HCT116 (cell line): ENCODE measurements around the gene DDR2. TPM values are rescaled to one million over a fixed set of nuclear protein-coding genes. Genes with fewer than 3 reads are reported as not detected.

Experiments
- ATAC-seq: fragments of 200-7000 bp; cut with Tn5 transposase; 2 replicates; pipeline ENCODE4 v1.9.1; 2020; ENCODE audit warnings: mild to moderate bottlenecking, moderate library complexity
- BruUV-seq: library from RNA; stranded (reverse); fragments of 400-500 nt; replicated peaks from 2 replicates; lab custom pipeline; 2021; lab: Mats Ljungman, UMichigan
- CTCF ChIA-PET: fragments of 300-600 bp; sonication (Branson Sonifier 250); formaldehyde crosslinking; loops from one replicate; lab custom pipeline; 2021; ENCODE audit warnings: antibody characterized with exemption; lab: Charles Lee
- POLR2A ChIA-PET: fragments of 300-600, 350-600 bp; sonication (Branson Sonifier 250); formaldehyde crosslinking; loops from one replicate; lab custom pipeline; 2021; ENCODE audit warnings: antibody characterized with exemption; lab: Charles Lee
- RAD21 ChIA-PET, 2 experiments: fragments of 300-600 bp; sonication (Branson Sonifier 250); formaldehyde crosslinking; loops; one replicate each; lab custom pipeline; 2023; ENCODE audit warnings: low total read pairs in 2 of 2; ENCODE audit not compliant: uncharacterized antibody in 2 of 2, unreplicated experiment in 2 of 2, low non-redundant PET in 1 of 2; lab: Charles Lee
- DNase-seq: peaks from one replicate; pipeline ENCODE4 v3.0.0-alpha.2; 2010; ENCODE audit warnings: low read depth, low spot score
- H2AFZ ChIP-seq: fragments of 200-600 bp; shearing (Covaris generic), sonication (generic); 2 replicates; pipeline ENCODE4 v1.6.1; 2017; ENCODE audit warnings: low read depth, mixed run types, mixed read lengths, antibody characterized with exemption, low read length; ENCODE audit not compliant: poor library complexity, severe bottlenecking
- H3K27ac ChIP-seq: 2 replicates; pipeline ENCODE4 v1.5.1; 2012; ENCODE audit warnings: low read depth, low read length
- H3K27me3 ChIP-seq: fragments of 200-600 bp; sonication (generic); 2 replicates; pipeline ENCODE4 v1.6.1; 2016; ENCODE audit warnings: mixed run types, low read length, mixed read lengths; ENCODE audit not compliant: insufficient read depth
- H3K36me3 ChIP-seq, 2 experiments: fragments of 200-500 bp in 1 of 2; fragments of 200-600 bp in 1 of 2; sonication (Bioruptor generic) in 1 of 2; sonication (generic) in 1 of 2; 2 replicates each; pipeline versions ENCODE4 v1.5.1 to v1.6.1; 2014 to 2016; ENCODE audit warnings: low read length in 2 of 2, inconsistent platforms in 1 of 2, mixed read lengths in 1 of 2, mixed run types in 1 of 2; ENCODE audit not compliant: insufficient read depth in 2 of 2, control insufficient read depth in 1 of 2
- H3K4me1 ChIP-seq, 2 experiments: fragments of 200-600 bp in 1 of 2; sonication (generic) in 1 of 2; 2 replicates each; pipeline versions ENCODE4 v1.5.1 to v1.6.1; 2012 to 2017; ENCODE audit warnings: low read length in 2 of 2, inconsistent platforms in 1 of 2, mild to moderate bottlenecking in 1 of 2, mixed read lengths in 1 of 2, mixed run types in 1 of 2, moderate library complexity in 1 of 2; ENCODE audit not compliant: insufficient read depth in 2 of 2, control insufficient read depth in 1 of 2
- H3K4me2 ChIP-seq: fragments of 200-600 bp; sonication (generic); 2 replicates; pipeline ENCODE4 v1.6.1; 2017; ENCODE audit warnings: mixed run types, low read length, mixed read lengths
- H3K4me3 ChIP-seq, 2 experiments: fragments of 200-600 bp in 1 of 2; sonication (generic) in 1 of 2; replicated peaks in 1 of 2; 2 replicates each; pipeline ENCODE4 v1.5.1; 2011 to 2016; ENCODE audit warnings: low read length in 2 of 2, control low read depth in 1 of 2, low read depth in 1 of 2, mild to moderate bottlenecking in 1 of 2, mixed read lengths in 1 of 2, mixed run types in 1 of 2
- H3K79me2 ChIP-seq: fragments of 200-600 bp; sonication (generic); 2 replicates; pipeline ENCODE4 v1.6.1; 2017; ENCODE audit warnings: mild to moderate bottlenecking, mixed run types, low read length, moderate library complexity, mixed read lengths; ENCODE audit not compliant: insufficient read depth
- H3K9ac ChIP-seq: fragments of 200-600 bp; sonication (generic); 2 replicates; pipeline ENCODE4 v1.6.1; 2016; ENCODE audit warnings: low read length, mixed read lengths
- H3K9me2 ChIP-seq: fragments of 200-600 bp; sonication (generic), shearing (Covaris generic); 2 replicates; pipeline ENCODE4 v1.6.1; 2017; ENCODE audit warnings: mixed run types, mild to moderate bottlenecking, moderate library complexity; ENCODE audit not compliant: insufficient read depth
- H3K9me3 ChIP-seq, 2 experiments: fragments of 200-500 bp in 1 of 2; fragments of 200-600 bp in 1 of 2; sonication (Bioruptor generic) in 1 of 2; sonication (generic) in 1 of 2; 2 replicates each; pipeline ENCODE4 v1.6.1; 2014 to 2017; ENCODE audit warnings: low read length in 2 of 2, mixed read lengths in 2 of 2, inconsistent platforms in 1 of 2, low read depth in 1 of 2, mild to moderate bottlenecking in 1 of 2, mixed run types in 1 of 2, moderate library complexity in 1 of 2; ENCODE audit not compliant: control insufficient read depth in 1 of 2, insufficient read depth in 1 of 2
- H4K20me1 ChIP-seq: fragments of 200-600 bp; sonication (generic), shearing (Covaris generic); 2 replicates; pipeline ENCODE4 v1.6.1; 2017; ENCODE audit warnings: mixed run types, mild to moderate bottlenecking, moderate library complexity; ENCODE audit not compliant: insufficient read depth
- CBX3 ChIP-seq: IDR thresholded peaks from 2 replicates; pipeline ENCODE4 v1.6.1; 2012; ENCODE audit warnings: low read depth
- CEBPB ChIP-seq: IDR thresholded peaks from 2 replicates; pipeline ENCODE4 v1.6.1; 2012; ENCODE audit warnings: low read depth
- EZH2 ChIP-seq: fragments of 200-600 bp; sonication (generic); IDR thresholded peaks from 2 replicates; pipeline ENCODE4 v1.6.1; 2017; ENCODE audit warnings: antibody characterized with exemption, mixed run types
- EZH2phosphoT487 ChIP-seq: fragments of 200-600 bp; IDR thresholded peaks from 2 replicates; pipeline ENCODE4 v1.6.1; 2018; ENCODE audit warnings: antibody characterized with exemption, borderline replicate concordance
- JUND ChIP-seq: IDR thresholded peaks from 2 replicates; pipeline ENCODE4 v1.6.1; 2012
- POLR2A ChIP-seq: IDR thresholded peaks from 2 replicates; pipeline ENCODE4 v1.7.0; 2011; ENCODE audit warnings: borderline replicate concordance; ENCODE audit not compliant: insufficient read depth, insufficient read length; ENCODE audit errors: extremely low read depth
- POLR2AphosphoS5 ChIP-seq: IDR thresholded peaks from 2 replicates; pipeline ENCODE4 v1.6.1; 2011; ENCODE audit warnings: mild to moderate bottlenecking, low read depth, low read length, moderate library complexity
- RAD21 ChIP-seq: IDR thresholded peaks from 2 replicates; pipeline ENCODE4 v1.6.1; 2012; ENCODE audit warnings: low read depth, mild to moderate bottlenecking
- SIN3A ChIP-seq: IDR thresholded peaks from 2 replicates; pipeline ENCODE4 v1.6.1; 2012; ENCODE audit warnings: low read depth
- SP1 ChIP-seq: IDR thresholded peaks from 2 replicates; pipeline ENCODE4 v1.6.1; 2012; ENCODE audit warnings: low read depth
- SRF ChIP-seq: IDR thresholded peaks from 2 replicates; pipeline ENCODE4 v1.6.1; 2012; ENCODE audit warnings: low read depth
- TCF7L2 ChIP-seq: IDR thresholded peaks from 2 replicates; pipeline ENCODE4 v1.7.0; 2011; ENCODE audit warnings: borderline replicate concordance, inconsistent platforms; ENCODE audit not compliant: insufficient read depth, insufficient read length; ENCODE audit errors: extremely low read depth
- ZFX ChIP-seq: fragments of 450-650 bp; IDR thresholded peaks from 2 replicates; pipeline ENCODE4 v1.6.1; 2017
- ZNF274 ChIP-seq: fragments of 200-500 bp; sonication (Bioruptor generic); IDR thresholded peaks from 2 replicates; pipeline ENCODE4 v1.6.1; 2014; ENCODE audit warnings: mild to moderate bottlenecking, low read depth, low read length, inconsistent platforms
- intact Hi-C: fragments of 100-400 bp; cut with micrococcal nuclease; formaldehyde crosslinking; loops from 2 replicates; pipeline ENCODE4 v1.10.0; 2022
- total RNA-seq: library from RNA; stranded (reverse); gene quantifications from one replicate; pipeline ENCODE4 v1.2.1, GENCODE V29; 2021; ENCODE audit not compliant: unreplicated experiment
- TF ChIP-seq, protein P1 (sequence below): IDR thresholded peaks from 2 replicates; pipeline ENCODE4 v1.6.1; 2011; ENCODE audit warnings: mild to moderate bottlenecking, low read length, moderate library complexity; ENCODE audit not compliant: insufficient replicate concordance; ENCODE audit errors: extremely low read depth
- TF ChIP-seq, protein P2 (sequence below): IDR thresholded peaks from 2 replicates; pipeline ENCODE4 v1.6.1; 2012; ENCODE audit warnings: low read depth
- TF ChIP-seq, protein P3 (sequence below), 3 experiments: fragments of 200-600 bp in 1 of 3; sonication (generic) in 1 of 3; IDR thresholded peaks in 2 of 3; conservative IDR thresholded peaks in 1 of 3; 2 replicates each; pipeline ENCODE4 v1.5.1; 2012 to 2017; ENCODE audit warnings: low read depth in 2 of 3, low read length in 2 of 3, antibody characterized with exemption in 1 of 3, borderline replicate concordance in 1 of 3, control low read depth in 1 of 3, mild to moderate bottlenecking in 1 of 3, mixed read lengths in 1 of 3, mixed run types in 1 of 3, moderate library complexity in 1 of 3; ENCODE audit not compliant: insufficient read depth in 1 of 3

DDR2 gene
- total RNA-seq, 1 experiment from 2014 or later, result 0.84 TPM

DNA sequence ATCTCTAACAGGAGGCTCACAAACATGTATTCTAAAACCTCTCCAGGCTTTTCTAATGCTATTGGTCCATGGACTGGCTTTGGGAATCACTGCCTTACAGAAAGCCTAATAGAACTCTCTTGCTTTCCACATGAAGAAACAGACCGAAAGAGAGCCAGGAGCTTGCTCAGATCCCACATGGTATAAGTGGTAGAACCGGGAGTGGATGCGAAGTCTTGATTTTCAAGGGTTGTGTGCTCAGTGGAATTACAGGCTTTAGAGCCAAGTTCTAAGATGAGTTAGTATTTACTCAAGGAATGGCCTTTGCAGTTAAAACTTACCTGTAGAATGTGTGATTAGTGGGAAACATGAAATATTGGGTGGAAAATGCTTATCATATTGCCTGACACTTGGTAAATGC lies 103.9 kb downstream of the DDR2 start (continued):
- TF ChIP-seq POLR2AphosphoS5 (no peak), SIN3A (no peak), POLR2A (no peak)
- TF ChIP-seq, all 23 proteins: peak for 0

DNA sequence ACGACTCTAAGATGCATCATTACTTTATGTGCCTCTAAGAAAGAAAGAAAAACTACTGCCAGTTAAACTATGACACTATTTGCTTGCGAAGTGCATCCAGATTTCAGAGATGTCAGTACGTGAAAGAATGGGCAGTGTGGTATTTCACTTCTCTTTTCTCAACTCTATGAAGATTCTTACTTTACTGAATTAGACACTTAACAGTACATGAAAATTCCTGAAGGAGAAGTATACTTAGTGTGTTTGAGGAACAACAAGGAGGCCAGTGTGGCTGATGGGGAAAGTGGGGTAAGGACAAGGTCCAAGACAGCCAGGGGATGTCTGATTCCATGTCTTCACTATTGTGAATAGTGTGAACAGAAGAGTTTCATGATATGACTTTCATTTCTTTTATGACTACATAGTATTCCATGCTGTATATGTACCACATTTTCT lies 104.4 kb downstream of the DDR2 start:
- DNase-seq, result no peak
- no peaks in the 10 kb centered on the region for H3K27me3 ChIP-seq
- H3K79me2 ChIP-seq, result no peaks in the 10 kb centered on the region
- H4K20me1 ChIP-seq, result no peaks in the 10 kb centered on the region
- RAD21 ChIA-PET, result no interaction called here
- H3K36me3 ChIP-seq, result no peaks in the 10 kb centered on the region
- H3K9me2 ChIP-seq, result no peaks in the 10 kb centered on the region
- no peak overlapping the region for H3K4me2 ChIP-seq
- POLR2A ChIA-PET, result no interaction called here
- H3K9me3 ChIP-seq, result no peaks in the 10 kb centered on the region
- intact Hi-C loops, result no loop called here
- no peak overlapping the region for H3K9ac ChIP-seq
- H3K27ac ChIP-seq, result no peak overlapping the region
- CTCF ChIA-PET, result no interaction called here
- TF ChIP-seq JUND (no peak), POLR2AphosphoS5 (no peak), ZNF274 (no peak), RAD21 (no peak), TCF7L2 (no peak), POLR2A (no peak), SRF (no peak), ZFX (no peak), SP1 (no peak), EZH2phosphoT487 (no peak), EZH2 (no peak), CBX3 (no peak), CEBPB (no peak)
- TF ChIP-seq, protein P1, sequence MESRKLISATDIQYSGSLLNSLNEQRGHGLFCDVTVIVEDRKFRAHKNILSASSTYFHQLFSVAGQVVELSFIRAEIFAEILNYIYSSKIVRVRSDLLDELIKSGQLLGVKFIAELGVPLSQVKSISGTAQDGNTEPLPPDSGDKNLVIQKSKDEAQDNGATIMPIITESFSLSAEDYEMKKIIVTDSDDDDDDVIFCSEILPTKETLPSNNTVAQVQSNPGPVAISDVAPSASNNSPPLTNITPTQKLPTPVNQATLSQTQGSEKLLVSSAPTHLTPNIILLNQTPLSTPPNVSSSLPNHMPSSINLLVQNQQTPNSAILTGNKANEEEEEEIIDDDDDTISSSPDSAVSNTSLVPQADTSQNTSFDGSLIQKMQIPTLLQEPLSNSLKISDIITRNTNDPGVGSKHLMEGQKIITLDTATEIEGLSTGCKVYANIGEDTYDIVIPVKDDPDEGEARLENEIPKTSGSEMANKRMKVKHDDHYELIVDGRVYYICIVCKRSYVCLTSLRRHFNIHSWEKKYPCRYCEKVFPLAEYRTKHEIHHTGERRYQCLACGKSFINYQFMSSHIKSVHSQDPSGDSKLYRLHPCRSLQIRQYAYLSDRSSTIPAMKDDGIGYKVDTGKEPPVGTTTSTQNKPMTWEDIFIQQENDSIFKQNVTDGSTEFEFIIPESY, result no peak
- TF ChIP-seq, protein P2, sequence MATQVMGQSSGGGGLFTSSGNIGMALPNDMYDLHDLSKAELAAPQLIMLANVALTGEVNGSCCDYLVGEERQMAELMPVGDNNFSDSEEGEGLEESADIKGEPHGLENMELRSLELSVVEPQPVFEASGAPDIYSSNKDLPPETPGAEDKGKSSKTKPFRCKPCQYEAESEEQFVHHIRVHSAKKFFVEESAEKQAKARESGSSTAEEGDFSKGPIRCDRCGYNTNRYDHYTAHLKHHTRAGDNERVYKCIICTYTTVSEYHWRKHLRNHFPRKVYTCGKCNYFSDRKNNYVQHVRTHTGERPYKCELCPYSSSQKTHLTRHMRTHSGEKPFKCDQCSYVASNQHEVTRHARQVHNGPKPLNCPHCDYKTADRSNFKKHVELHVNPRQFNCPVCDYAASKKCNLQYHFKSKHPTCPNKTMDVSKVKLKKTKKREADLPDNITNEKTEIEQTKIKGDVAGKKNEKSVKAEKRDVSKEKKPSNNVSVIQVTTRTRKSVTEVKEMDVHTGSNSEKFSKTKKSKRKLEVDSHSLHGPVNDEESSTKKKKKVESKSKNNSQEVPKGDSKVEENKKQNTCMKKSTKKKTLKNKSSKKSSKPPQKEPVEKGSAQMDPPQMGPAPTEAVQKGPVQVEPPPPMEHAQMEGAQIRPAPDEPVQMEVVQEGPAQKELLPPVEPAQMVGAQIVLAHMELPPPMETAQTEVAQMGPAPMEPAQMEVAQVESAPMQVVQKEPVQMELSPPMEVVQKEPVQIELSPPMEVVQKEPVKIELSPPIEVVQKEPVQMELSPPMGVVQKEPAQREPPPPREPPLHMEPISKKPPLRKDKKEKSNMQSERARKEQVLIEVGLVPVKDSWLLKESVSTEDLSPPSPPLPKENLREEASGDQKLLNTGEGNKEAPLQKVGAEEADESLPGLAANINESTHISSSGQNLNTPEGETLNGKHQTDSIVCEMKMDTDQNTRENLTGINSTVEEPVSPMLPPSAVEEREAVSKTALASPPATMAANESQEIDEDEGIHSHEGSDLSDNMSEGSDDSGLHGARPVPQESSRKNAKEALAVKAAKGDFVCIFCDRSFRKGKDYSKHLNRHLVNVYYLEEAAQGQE, result no peak
- TF ChIP-seq, protein P3, sequence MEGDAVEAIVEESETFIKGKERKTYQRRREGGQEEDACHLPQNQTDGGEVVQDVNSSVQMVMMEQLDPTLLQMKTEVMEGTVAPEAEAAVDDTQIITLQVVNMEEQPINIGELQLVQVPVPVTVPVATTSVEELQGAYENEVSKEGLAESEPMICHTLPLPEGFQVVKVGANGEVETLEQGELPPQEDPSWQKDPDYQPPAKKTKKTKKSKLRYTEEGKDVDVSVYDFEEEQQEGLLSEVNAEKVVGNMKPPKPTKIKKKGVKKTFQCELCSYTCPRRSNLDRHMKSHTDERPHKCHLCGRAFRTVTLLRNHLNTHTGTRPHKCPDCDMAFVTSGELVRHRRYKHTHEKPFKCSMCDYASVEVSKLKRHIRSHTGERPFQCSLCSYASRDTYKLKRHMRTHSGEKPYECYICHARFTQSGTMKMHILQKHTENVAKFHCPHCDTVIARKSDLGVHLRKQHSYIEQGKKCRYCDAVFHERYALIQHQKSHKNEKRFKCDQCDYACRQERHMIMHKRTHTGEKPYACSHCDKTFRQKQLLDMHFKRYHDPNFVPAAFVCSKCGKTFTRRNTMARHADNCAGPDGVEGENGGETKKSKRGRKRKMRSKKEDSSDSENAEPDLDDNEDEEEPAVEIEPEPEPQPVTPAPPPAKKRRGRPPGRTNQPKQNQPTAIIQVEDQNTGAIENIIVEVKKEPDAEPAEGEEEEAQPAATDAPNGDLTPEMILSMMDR (IDR thresholded peaks at IDR 0.05 in 2 of 3, conservative IDR thresholded peaks at IDR 0.05 in 1 of 3; ENCODE audit: borderline replicate concordance in 1 of 3, insufficient read depth in 1 of 3, low read depth in 2 of 3, low read length in 2 of 3), result no peak
- ATAC-seq, result no peak
- no peak overlapping the region for H2AFZ ChIP-seq
- no TSS peak for BruUV-seq
- H3K4me1 ChIP-seq, result no peaks in the 10 kb centered on the region
- H3K4me3 ChIP-seq, result no peak overlapping the region
